HepG2 (cell line): ENCODE measurements around the gene TEF. TPM values are rescaled to one million over a fixed set of nuclear protein-coding genes. Genes with fewer than 3 reads are reported as not detected.

Experiments used
- AHR ChIP-seq: IDR thresholded peaks from 2 replicates; pipeline ENCODE4 v1.6.1; 2018; ENCODE audit warnings: missing genetic modification reagents, missing compliant biosample characterization
- EHMT2 ChIP-seq: fragments of 200-600 bp; sonication (generic); IDR thresholded peaks from 2 replicates; pipeline ENCODE4 v1.7.0; 2017; ENCODE audit warnings: antibody characterized with exemption, low read depth, low read length, borderline replicate concordance
- FOXO1 ChIP-seq: sonication (generic); formaldehyde crosslinking; IDR thresholded peaks from 2 replicates; pipeline ENCODE4 v1.4.0; 2020; ENCODE audit warnings: missing genetic modification reagents
- GZF1 ChIP-seq: sonication (generic); formaldehyde crosslinking; IDR thresholded peaks from 2 replicates; pipeline ENCODE4 v1.5.1; 2020; ENCODE audit warnings: mild to moderate bottlenecking, missing genetic modification reagents
- IRX3 ChIP-seq: sonication (generic); formaldehyde crosslinking; IDR thresholded peaks from 2 replicates; pipeline ENCODE4 v1.8.1; 2023; ENCODE audit warnings: mild to moderate bottlenecking, low read depth, missing genetic modification reagents, borderline replicate concordance
- KLF12 ChIP-seq: sonication (generic); formaldehyde crosslinking; IDR thresholded peaks from 2 replicates; pipeline ENCODE4 v1.4.0; 2020; ENCODE audit warnings: missing genetic modification reagents, borderline replicate concordance
- MBD4 ChIP-seq: IDR thresholded peaks from 2 replicates; pipeline ENCODE4 v1.6.1; 2012; ENCODE audit warnings: low read length, inconsistent platforms, borderline replicate concordance
- MZF1 ChIP-seq: sonication (generic); formaldehyde crosslinking; IDR thresholded peaks from 2 replicates; pipeline ENCODE4 v1.8.1; 2023; ENCODE audit warnings: mild to moderate bottlenecking, missing genetic modification reagents, borderline replicate concordance
- NFATC3 ChIP-seq: sonication (generic); formaldehyde crosslinking; IDR thresholded peaks from 2 replicates; pipeline ENCODE4 v1.5.1; 2020; ENCODE audit warnings: mild to moderate bottlenecking, missing genetic modification reagents
- PHF20 ChIP-seq: sonication (generic); formaldehyde crosslinking; IDR thresholded peaks from 2 replicates; pipeline ENCODE4 v1.5.0; 2020; ENCODE audit warnings: mild to moderate bottlenecking, missing genetic modification reagents
- RBM39 ChIP-seq: fragments of 200-400 bp; formaldehyde crosslinking; IDR thresholded peaks from one replicate; pipeline ENCODE4 v1.6.1; 2018; ENCODE audit warnings: antibody characterized with exemption, mild to moderate bottlenecking, low read depth, low read length; ENCODE audit not compliant: poor library complexity, severe bottlenecking
- RFX5 ChIP-seq: IDR thresholded peaks from 2 replicates; pipeline ENCODE4 v1.6.1; 2011; ENCODE audit warnings: low read depth, low read length, improper control_type of control experiment
- SOX5 ChIP-seq: IDR thresholded peaks from 2 replicates; pipeline ENCODE4 v1.6.1; 2016; ENCODE audit warnings: borderline replicate concordance
- ZBTB8A ChIP-seq: sonication (generic); formaldehyde crosslinking; IDR thresholded peaks from 2 replicates; pipeline ENCODE4 v1.4.0; 2020; ENCODE audit warnings: mild to moderate bottlenecking, low read depth, missing genetic modification reagents, borderline replicate concordance
- ZNF136 ChIP-seq: sonication (generic); formaldehyde crosslinking; IDR thresholded peaks from 2 replicates; pipeline ENCODE4 v1.8.1; 2022; ENCODE audit warnings: low read depth, mild to moderate bottlenecking, moderate library complexity, missing genetic modification reagents
- ZNF24 ChIP-seq: fragments of 450-650 bp; IDR thresholded peaks from 2 replicates; pipeline ENCODE4 v1.6.1; 2017; ENCODE audit warnings: antibody characterized with exemption, mild to moderate bottlenecking
- ZNF264 ChIP-seq: sonication (generic); formaldehyde crosslinking; IDR thresholded peaks from 2 replicates; pipeline ENCODE4 v1.4.0; 2020; ENCODE audit warnings: missing genetic modification reagents
- ZNF292 ChIP-seq: sonication (generic); formaldehyde crosslinking; IDR thresholded peaks from 2 replicates; pipeline ENCODE4 v1.8.1; 2022; ENCODE audit warnings: mild to moderate bottlenecking, low read depth, missing genetic modification reagents, borderline replicate concordance
- ZNF317 ChIP-seq: sonication (generic); formaldehyde crosslinking; IDR thresholded peaks from 2 replicates; pipeline ENCODE4 v1.5.0; 2020; ENCODE audit warnings: mild to moderate bottlenecking, missing genetic modification reagents
- ZNF333 ChIP-seq: sonication (generic); formaldehyde crosslinking; IDR thresholded peaks from 2 replicates; pipeline ENCODE4 v1.4.0; 2020; ENCODE audit warnings: mild to moderate bottlenecking, missing genetic modification reagents, borderline replicate concordance
- ZNF432 ChIP-seq: sonication (generic); formaldehyde crosslinking; IDR thresholded peaks from 2 replicates; pipeline ENCODE4 v1.5.0; 2020; ENCODE audit warnings: missing genetic modification reagents, mild to moderate bottlenecking, borderline replicate concordance
- ZNF660 ChIP-seq: sonication (generic); formaldehyde crosslinking; IDR thresholded peaks from 2 replicates; pipeline ENCODE4 v1.5.1; 2020; ENCODE audit warnings: mild to moderate bottlenecking, low read depth, missing genetic modification reagents, borderline replicate concordance
- ZNF7 ChIP-seq: IDR thresholded peaks from 2 replicates; pipeline ENCODE4 v1.6.1; 2016; ENCODE audit warnings: missing biosample characterization, missing genetic modification reagents
- polyA plus RNA-seq, 8 experiments: library from polyadenylated mRNA; depleted of rRNA in 3 of 8; stranded (reverse) in 7 of 8; unstranded in 1 of 8; fragments of >200 nt; fragmentation: Illumina TruSeq in 4 of 8; extraction: Trizol in 4 of 8; gene quantifications; 2 replicates each; pipeline versions ENCODE4 v1.2.1 to v1.2.3, GENCODE V29; 2011 to 2016; ENCODE audit warnings: low read depth in 4 of 8, missing spikeins in 1 of 8, mixed read lengths in 1 of 8; ENCODE audit not compliant: insufficient read depth in 1 of 8
- total RNA-seq, 5 experiments: library from RNA; depleted of rRNA; stranded (reverse); fragments of >200 nt; fragmentation: Illumina TruSeq; extraction: Trizol; gene quantifications; 2 replicates each; pipeline ENCODE4 v1.2.3, GENCODE V29; 2016; ENCODE audit warnings: low read depth in 1 of 5
- TF ChIP-seq, protein P1 (sequence below): sonication (generic); formaldehyde crosslinking; IDR thresholded peaks from 2 replicates; pipeline ENCODE4 v1.4.0; 2020; ENCODE audit warnings: missing genetic modification reagents, mild to moderate bottlenecking, borderline replicate concordance
- TF ChIP-seq, protein P2 (sequence below): sonication (generic); formaldehyde crosslinking; IDR thresholded peaks from 2 replicates; pipeline ENCODE4 v1.9.0; 2021; ENCODE audit warnings: missing genetic modification reagents, mild to moderate bottlenecking, borderline replicate concordance
- TF ChIP-seq, protein P3 (sequence below): sonication (generic); formaldehyde crosslinking; IDR thresholded peaks from 2 replicates; pipeline ENCODE4 v1.4.0; 2020; ENCODE audit warnings: missing genetic modification reagents

Gene TEF
- total and polyA plus RNA-seq, 2 of the 13 experiments (the other 11 are each of a cell fraction or from before 2014, with no cell fraction given), result 7.6 to 11.2 TPM

DNA sequence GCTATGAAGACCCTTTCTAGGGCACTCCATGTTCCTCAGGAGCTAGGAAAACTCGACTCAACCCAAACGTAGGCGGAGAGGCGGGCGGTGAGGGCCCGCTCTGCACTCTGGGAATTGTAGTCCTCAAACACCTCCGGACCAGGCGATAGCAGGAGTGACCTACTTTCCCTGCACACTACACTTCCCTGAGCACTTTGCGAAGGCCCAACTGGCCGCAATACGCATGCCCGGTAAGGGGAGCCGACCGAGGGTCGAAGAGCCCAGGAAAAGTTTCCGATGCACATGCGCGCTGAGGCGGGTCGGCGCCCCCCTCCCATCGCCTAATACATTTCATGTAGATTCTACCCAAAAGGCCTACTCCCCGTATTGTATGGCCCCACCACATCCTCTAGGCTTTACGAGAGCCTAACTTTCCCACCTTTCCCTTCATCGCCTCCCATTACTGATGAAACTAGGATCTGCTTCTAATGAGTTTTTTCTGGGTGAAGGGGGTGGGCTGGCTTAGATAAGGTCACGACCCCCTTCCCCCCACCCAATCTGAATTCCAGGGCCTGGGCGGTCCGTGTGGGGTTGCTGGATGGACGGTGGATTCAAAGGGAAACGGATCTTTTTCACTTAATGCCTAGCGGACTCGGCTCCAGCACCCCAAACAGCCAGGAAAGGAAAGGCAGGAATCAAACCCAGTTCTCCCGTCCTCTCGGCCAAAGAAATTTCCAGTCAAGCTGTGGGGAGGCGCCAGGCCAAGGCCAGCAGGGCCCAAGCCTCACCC is 62.8 kb downstream of the TEF start (continued):
- TF ChIP-seq ZNF136 (CRISPR knock-in tag), result no peak
- TF ChIP-seq MBD4, result no peak
- TF ChIP-seq GZF1 (CRISPR knock-in tag), result no peak
- no peak for TF ChIP-seq SOX5 (CRISPR knock-in tag)
- no peak for TF ChIP-seq EHMT2
- TF ChIP-seq ZNF264 (CRISPR knock-in tag), result no peak
- no peak for TF ChIP-seq NFATC3 (CRISPR knock-in tag)
- TF ChIP-seq AHR (CRISPR knock-in tag), result no peak
- no peak for TF ChIP-seq FOXO1 (CRISPR knock-in tag)
- TF ChIP-seq ZBTB8A (CRISPR knock-in tag), result no peak
- peak; percentile 74 for TF ChIP-seq RBM39
- TF ChIP-seq ZNF317 (CRISPR knock-in tag), result peak; percentile 30; the same call in 1 of the 2 replicates
- no peak for TF ChIP-seq ZNF292 (CRISPR knock-in tag)
- TF ChIP-seq ZNF333 (CRISPR knock-in tag), result no peak; the same call in 1 of the 2 replicates
- TF ChIP-seq ZNF7 (CRISPR knock-in tag), result no peak
- no peak for TF ChIP-seq ZNF432 (CRISPR knock-in tag)
- TF ChIP-seq KLF12, result no peak
- no peak for TF ChIP-seq ZNF24
- TF ChIP-seq, protein P1, sequence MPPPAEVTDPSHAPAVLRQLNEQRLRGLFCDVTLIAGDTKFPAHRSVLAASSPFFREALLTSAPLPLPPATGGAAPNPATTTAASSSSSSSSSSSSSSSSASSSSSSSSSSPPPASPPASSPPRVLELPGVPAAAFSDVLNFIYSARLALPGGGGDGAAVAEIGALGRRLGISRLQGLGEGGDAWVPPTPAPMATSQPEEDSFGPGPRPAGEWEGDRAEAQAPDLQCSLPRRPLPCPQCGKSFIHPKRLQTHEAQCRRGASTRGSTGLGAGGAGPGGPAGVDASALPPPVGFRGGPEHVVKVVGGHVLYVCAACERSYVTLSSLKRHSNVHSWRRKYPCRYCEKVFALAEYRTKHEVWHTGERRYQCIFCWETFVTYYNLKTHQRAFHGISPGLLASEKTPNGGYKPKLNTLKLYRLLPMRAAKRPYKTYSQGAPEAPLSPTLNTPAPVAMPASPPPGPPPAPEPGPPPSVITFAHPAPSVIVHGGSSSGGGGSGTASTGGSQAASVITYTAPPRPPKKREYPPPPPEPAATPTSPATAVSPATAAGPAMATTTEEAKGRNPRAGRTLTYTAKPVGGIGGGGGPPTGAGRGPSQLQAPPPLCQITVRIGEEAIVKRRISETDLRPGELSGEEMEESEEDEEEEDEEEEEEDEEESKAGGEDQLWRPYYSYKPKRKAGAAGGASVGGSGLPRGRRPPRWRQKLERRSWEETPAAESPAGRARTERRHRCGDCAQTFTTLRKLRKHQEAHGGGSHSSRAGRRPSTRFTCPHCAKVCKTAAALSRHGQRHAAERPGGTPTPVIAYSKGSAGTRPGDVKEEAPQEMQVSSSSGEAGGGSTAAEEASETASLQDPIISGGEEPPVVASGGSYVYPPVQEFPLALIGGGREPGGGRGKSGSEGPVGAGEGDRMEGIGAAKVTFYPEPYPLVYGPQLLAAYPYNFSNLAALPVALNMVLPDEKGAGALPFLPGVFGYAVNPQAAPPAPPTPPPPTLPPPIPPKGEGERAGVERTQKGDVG (CRISPR knock-in tag), result no peak
- no peak for TF ChIP-seq IRX3
- no peak for TF ChIP-seq PHF20 (CRISPR knock-in tag)
- no peak for TF ChIP-seq MZF1
- TF ChIP-seq, protein P2, sequence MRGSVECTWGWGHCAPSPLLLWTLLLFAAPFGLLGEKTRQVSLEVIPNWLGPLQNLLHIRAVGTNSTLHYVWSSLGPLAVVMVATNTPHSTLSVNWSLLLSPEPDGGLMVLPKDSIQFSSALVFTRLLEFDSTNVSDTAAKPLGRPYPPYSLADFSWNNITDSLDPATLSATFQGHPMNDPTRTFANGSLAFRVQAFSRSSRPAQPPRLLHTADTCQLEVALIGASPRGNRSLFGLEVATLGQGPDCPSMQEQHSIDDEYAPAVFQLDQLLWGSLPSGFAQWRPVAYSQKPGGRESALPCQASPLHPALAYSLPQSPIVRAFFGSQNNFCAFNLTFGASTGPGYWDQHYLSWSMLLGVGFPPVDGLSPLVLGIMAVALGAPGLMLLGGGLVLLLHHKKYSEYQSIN (CRISPR knock-in tag), result no peak
- TF ChIP-seq RFX5, result no peak
- TF ChIP-seq, protein P3, sequence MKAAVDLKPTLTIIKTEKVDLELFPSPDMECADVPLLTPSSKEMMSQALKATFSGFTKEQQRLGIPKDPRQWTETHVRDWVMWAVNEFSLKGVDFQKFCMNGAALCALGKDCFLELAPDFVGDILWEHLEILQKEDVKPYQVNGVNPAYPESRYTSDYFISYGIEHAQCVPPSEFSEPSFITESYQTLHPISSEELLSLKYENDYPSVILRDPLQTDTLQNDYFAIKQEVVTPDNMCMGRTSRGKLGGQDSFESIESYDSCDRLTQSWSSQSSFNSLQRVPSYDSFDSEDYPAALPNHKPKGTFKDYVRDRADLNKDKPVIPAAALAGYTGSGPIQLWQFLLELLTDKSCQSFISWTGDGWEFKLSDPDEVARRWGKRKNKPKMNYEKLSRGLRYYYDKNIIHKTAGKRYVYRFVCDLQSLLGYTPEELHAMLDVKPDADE (CRISPR knock-in tag), result no peak
- TF ChIP-seq ZNF660 (CRISPR knock-in tag), result no peak
